Kidney epithelial cell (primary cell): Measurements from ENCODE around the gene PPP6R3. TPM values are rescaled to one million over a fixed set of nuclear protein-coding genes. Genes with fewer than 3 reads are reported as not detected.

Experiments
- DNase-seq: peaks from one replicate; pipeline ENCODE4 v3.0.0-alpha.2; 2010; ENCODE audit warnings: low read depth
- H3K27me3 ChIP-seq: 2 replicates; pipeline ENCODE4 v1.6.0; 2011; ENCODE audit warnings: low read length; ENCODE audit not compliant: control insufficient read depth, insufficient read depth
- H3K36me3 ChIP-seq: 2 replicates; pipeline ENCODE4 v1.5.1; 2011; ENCODE audit warnings: low read length; ENCODE audit not compliant: control insufficient read depth, insufficient read depth
- H3K4me3 ChIP-seq: 2 replicates; pipeline ENCODE4 v1.5.1; 2011; ENCODE audit warnings: low read depth, mild to moderate bottlenecking, control low read depth, low read length
- total RNA-seq: library from RNA; depleted of rRNA; stranded (reverse); fragments of >200 nt; gene quantifications from 2 replicates; pipeline ENCODE4 v1.2.3, GENCODE V29; 2015
- TF ChIP-seq, protein P1 (sequence below): IDR thresholded peaks from 2 replicates; pipeline ENCODE4 v1.5.1; 2011; ENCODE audit warnings: mild to moderate bottlenecking, moderate library complexity, low read length, control low read depth, inconsistent platforms; ENCODE audit not compliant: insufficient read depth, poor library complexity, severe bottlenecking

The PPP6R3 gene
- total RNA-seq, 1 donor from 2014 or later: 71.7 TPM

DNA sequence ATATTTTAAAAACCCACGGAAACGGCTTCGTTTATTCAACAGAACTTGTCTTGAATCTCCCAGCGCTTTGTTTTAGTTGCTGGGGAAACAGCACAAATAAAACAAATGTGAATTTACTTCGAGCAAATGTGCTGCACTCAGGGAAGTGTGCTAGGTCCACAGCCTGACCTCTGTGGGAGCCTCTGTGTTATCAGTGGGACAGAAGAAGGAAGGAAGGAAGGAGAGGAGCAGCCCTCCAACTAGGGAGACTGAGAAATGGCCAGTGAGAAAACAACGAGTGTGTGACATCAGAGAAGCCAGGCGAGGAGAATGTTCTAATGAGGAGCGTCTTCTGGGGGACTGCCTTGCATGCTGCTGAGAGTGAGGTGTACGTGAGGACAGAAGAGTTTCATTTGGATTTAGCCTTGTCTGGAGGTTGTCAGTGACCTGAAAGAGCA is 42.7 kb downstream of the PPP6R3 start:
- Histone ChIP-seq H3K36me3 (no peaks in the 10 kb centered on the region), H3K4me3 (no peak overlapping the region), H3K27me3 (no peaks in the 10 kb centered on the region)
- DNase-seq: no peak
- TF ChIP-seq, protein P1, sequence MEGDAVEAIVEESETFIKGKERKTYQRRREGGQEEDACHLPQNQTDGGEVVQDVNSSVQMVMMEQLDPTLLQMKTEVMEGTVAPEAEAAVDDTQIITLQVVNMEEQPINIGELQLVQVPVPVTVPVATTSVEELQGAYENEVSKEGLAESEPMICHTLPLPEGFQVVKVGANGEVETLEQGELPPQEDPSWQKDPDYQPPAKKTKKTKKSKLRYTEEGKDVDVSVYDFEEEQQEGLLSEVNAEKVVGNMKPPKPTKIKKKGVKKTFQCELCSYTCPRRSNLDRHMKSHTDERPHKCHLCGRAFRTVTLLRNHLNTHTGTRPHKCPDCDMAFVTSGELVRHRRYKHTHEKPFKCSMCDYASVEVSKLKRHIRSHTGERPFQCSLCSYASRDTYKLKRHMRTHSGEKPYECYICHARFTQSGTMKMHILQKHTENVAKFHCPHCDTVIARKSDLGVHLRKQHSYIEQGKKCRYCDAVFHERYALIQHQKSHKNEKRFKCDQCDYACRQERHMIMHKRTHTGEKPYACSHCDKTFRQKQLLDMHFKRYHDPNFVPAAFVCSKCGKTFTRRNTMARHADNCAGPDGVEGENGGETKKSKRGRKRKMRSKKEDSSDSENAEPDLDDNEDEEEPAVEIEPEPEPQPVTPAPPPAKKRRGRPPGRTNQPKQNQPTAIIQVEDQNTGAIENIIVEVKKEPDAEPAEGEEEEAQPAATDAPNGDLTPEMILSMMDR: no peak

DNA sequence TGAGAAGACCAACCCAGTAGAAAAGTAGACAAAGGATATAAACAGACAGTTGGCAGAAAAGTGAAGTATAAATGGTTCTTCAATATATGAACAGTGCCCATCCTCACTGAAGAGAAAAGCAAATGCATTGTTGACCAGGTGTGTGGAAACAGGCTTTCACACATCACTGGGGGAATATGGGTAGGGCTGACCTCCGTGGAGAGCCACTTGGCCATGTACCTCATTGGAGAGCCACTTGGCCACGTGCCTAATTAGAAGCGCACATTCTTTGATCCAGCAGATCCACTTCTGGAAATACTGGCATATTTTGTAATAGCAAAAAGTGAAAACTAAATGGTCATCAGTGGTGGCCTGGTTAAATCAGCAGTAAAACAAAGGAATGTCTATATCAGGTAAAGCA is 43.2 kb downstream of the PPP6R3 start:
- TF ChIP-seq, protein P1: no peak
- Histone ChIP-seq H3K27me3 (no peaks in the 10 kb centered on the region), H3K4me3 (no peak overlapping the region), H3K36me3 (no peaks in the 10 kb centered on the region)
- DNase-seq: no peak

DNA sequence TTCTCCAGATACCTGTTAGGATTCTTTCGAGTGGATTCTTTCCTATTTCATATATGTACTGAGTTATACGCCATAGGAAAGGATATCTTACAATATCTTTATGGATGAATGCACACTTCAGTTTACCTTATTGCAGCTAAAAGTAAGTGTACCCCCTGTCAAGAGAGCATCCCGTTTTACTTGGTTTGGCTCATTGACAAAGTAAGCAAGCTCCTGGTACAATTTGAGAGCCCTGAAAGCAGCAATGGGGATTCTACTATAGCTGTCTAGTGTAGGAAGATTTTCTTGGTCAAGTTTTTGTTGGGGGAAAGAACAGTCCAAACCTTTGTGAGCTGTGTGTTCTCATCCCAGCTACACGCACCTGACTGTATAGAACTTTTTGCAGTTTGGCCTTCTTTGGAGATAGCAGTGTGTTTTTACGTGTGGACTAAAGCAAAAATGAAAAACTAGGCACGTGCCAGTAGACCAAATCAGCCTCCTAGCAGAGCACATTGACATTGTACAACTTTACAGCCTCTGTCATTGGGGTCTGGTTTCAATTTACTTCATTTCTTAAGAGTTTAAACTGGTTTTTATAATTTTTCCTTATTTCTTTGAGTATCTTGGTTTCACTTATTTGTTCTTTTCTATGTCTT is 44.0 kb downstream of the PPP6R3 start:
- H3K4me3 ChIP-seq: no peak overlapping the region
- TF ChIP-seq, protein P1: no peak
- H3K27me3 ChIP-seq: no peaks in the 10 kb centered on the region
- H3K36me3 ChIP-seq: no peaks in the 10 kb centered on the region
- no peak for DNase-seq

DNA sequence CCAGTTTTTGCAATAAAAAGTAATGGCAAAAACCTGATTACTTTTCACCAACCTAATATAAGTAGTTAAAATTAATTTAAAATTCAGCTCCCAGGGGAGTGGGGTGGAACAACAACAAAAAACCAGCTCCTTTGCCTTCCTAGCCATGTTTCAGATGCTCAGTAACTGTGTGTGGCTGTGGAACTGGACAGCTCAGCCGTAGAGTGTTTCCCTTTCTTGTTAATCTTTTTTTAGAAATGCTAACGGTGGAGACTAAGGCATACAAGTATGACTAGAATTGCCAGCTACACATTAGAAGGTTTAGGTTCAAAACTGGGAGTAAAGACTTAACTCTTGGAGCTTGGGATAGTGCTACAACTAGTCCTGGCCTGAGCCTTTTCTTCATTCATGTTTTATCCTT is 45.0 kb downstream of the PPP6R3 start:
- Histone ChIP-seq H3K36me3 (no peaks in the 10 kb centered on the region), H3K27me3 (no peaks in the 10 kb centered on the region), H3K4me3 (no peak overlapping the region)
- TF ChIP-seq, protein P1: no peak
- no peak for DNase-seq

DNA sequence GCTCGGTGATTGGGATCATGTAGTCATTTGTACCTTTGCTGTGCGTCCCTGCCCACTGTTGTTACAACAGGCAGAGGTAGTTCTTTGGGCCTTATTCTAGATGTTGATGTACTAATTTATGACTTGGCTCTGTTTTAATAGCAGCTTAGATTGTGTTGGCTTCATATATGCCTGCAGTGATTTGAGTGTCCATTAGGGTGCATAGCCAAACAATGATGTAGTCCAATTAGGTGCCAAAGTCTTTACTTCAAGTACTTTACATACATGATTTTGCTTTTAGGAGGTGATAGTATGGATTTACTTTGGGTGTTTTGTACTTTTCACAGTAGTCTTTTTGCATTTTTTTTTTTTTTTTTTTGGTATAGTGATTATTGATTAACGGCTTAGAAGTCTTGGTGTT is 46.4 kb downstream of the PPP6R3 start:
- H3K4me3 ChIP-seq: no peak overlapping the region
- no peaks in the 10 kb centered on the region for H3K27me3 ChIP-seq
- H3K36me3 ChIP-seq: no peaks in the 10 kb centered on the region
- TF ChIP-seq, protein P1: no peak
- DNase-seq: no peak

DNA sequence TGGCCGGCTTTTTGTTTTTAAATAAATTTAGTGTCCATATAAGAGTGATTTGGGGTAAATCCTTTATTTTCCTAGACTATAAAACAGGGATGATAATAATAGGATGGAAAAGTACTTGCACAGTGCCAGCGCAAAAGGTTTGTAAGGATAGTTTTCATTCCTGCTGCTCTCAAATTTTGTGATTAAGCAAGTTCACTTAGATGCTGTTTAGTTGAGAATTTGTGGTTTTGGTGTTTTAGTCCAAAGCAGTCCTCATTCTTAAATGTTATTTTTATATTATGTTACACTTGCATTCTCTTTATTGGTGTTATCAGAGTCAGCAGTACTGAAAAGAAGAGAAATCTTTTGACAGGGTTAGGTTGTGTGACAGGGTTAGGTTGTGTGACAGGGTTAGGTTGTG is 47.9 kb downstream of the PPP6R3 start:
- no peak for DNase-seq
- no peaks in the 10 kb centered on the region for H3K36me3 ChIP-seq

More for the DNA sequence above, 47.9 kb downstream of the PPP6R3 start:
- no peak overlapping the region for H3K4me3 ChIP-seq
- no peaks in the 10 kb centered on the region for H3K27me3 ChIP-seq
- TF ChIP-seq, protein P1: no peak
